GM19372 (cell line): ENCODE measurements around the gene PIM2.

Source experiments
- ATAC-seq: cut with Tn5 transposase; IDR thresholded peaks from one replicate; pipeline ENCODE4 v1.9.1; 2021; ENCODE audit warnings: mild to moderate bottlenecking, low read depth, moderate library complexity; ENCODE audit not compliant: unreplicated experiment

The PIM2 gene

GRCh38 chrX:48909703-48910294 lies 9.0 kb downstream of the PIM2 start:
- ATAC-seq, result no peak

GRCh38 chrX:48908600-48908999 lies 10.2 kb downstream of the PIM2 start:
- ATAC-seq, result no peak

GRCh38 chrX:48905090-48905790 lies 13.6 kb downstream of the PIM2 start:
- ATAC-seq, result no peak

DNA sequence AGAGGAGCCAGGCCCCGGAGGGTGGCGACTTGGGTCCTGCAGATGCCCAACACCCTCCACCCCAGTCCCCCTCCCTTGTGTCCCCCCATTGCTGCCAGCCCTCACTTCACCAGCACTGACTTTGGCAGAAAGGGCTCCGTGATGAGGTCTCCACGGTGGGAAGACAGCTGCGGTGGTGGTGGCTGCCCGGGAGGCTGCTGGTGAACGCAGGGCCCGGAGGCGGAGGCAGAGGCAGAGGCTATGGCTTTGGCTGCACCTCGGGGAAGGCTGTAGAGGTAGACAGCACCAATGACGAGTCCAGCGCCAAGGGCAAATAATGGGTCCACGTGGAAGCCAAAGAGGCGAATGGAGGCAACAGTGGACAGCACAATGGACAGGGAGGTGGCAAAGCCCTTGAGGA lies 14.2 kb downstream of the PIM2 start:
- ATAC-seq, result no peak

DNA sequence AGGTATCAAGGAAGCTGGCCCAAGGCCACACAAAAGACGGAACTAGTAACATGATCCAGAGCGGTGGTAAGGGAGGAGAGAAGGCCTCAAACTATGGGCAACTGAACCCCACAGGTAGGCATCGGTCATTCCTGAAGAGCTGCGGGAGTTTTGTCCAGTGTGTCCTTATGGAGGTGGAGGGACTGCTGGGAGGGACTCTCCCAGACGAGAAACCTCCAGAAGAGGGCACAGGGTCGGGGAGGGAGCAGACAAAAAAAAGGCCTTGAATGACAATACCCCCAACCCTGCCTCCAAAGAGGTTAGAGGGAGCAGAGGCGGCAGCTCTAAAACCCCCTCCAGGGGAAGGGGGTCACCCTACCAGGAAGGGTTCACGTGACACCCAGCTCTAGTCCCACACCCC lies 14.6 kb downstream of the PIM2 start:
- ATAC-seq, result no peak

DNA sequence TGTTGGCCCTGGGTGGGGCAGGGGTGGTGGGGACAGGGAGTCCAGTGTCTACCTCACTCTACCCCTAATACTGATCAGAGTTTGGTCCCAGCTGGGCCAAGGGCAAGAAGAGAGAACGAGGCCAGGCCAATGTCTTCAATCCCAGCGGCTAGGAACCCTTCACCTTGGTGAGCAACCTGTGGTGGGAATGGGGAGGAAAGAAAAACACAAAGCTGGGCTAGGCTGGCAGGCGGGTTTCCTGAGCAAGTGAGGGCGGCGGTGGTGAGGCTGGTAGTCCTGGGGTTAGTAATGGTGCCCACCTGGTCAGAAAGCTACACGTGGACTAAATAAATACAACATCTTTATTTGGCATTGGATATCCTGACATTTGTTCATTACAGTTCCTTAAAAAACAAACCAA lies 15.5 kb downstream of the PIM2 start:
- ATAC-seq, result no peak

DNA sequence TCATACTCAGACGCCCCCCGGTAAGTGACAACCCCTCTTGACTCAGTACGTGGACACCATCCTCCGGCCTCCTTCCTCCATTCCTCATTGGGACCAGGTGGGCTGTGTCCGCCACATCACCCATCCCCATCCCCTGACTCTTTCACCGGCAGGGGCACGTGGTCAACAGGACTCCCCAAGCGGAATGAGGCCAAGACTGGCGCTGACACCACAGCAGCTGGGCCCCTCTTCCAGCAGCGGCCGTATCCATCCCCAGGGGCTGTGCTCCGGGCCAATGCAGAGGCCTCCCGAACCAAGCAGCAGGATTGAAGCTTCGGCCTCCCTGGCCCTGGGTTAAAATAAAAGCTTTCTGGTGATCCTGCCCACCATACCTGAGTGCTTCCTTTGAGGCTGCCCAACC lies 16.0 kb downstream of the PIM2 start:
- ATAC-seq, result no peak

- ATAC-seq, result no peak
Observed at GRCh38 chrX:48902135-48902534, 16.7 kb downstream of the PIM2 start.

GRCh38 chrX:48901069-48901468 lies 17.8 kb downstream of the PIM2 start:
- ATAC-seq, result no peak

GRCh38 chrX:48899078-48899410 lies 19.8 kb downstream of the PIM2 start:
- no peak for ATAC-seq

DNA sequence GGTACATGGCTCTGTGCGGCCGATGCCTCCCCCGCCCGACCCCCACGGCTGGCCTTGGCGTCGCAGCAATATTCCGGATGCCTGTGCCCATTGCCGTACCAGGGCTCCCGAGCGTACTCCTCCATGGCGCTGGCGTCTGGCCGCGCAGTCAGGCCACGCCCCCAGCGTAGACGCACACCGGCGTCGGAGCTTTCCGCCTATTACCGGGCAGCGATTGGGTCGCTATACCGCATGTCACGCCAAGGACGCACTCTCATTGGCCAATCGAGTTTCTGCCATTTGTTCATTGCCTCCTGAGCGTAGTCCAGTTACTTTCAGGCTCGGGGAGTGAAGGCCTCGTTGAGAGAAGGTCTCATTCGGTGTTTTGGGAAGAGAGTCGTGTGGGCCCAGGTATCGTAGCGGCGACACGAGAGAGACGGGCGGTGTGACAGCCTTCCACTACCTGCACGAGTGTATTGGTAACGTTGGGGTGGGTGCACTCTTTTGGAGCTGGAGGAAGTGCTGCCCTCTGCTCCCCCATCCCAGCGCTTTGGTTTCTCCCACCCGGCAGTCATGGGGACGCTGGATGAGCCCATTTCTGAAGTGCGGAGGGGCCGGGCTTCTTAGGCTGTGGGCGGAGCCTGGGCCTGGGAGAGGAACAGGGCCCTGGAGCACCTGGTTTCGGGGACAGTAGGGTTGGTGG lies 21.1 kb downstream of the PIM2 start, which contains the start of the genes PQBP1 and TIMM17B:
Gene PQBP1 (plus strand): TSS at position 306 of the 682 bp plus-strand sequence. CDS start 580 bp downstream, outside the sequence.
Gene TIMM17B (minus strand): TSS at position 144 of the 682 bp plus-strand sequence. CDS start 19 bp downstream, at position 125.
- ATAC-seq, result peak; percentile 86

- ATAC-seq, result peak; percentile 23
Observed at GRCh38 chrX:48897157-48897624, 21.6 kb downstream of the PIM2 start.

- no peak for ATAC-seq
Observed at GRCh38 chrX:48896611-48897011, 22.2 kb downstream of the PIM2 start.

DNA sequence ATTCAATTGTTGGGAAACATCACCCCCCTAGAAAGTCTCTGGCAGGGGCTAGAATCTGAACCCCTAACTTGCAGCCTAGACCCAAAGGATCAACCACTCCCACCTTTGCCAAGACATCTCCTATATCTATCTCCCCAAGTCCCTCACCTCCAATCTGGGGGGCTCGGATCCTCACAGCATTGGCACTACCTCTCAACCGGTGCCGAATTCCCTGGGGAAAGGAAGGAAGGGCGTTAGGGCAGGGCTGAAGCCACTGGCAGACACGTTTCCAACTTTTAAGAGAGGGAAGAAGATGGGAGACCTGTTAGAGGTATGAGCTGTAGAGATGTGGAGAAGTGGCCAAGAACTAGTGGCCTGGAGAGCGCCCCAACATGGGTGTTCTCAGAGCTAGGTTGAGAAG lies 23.9 kb downstream of the PIM2 start:
- no peak for ATAC-seq

GRCh38 chrX:48893556-48894348 lies 25.1 kb downstream of the PIM2 start:
- no peak for ATAC-seq

DNA sequence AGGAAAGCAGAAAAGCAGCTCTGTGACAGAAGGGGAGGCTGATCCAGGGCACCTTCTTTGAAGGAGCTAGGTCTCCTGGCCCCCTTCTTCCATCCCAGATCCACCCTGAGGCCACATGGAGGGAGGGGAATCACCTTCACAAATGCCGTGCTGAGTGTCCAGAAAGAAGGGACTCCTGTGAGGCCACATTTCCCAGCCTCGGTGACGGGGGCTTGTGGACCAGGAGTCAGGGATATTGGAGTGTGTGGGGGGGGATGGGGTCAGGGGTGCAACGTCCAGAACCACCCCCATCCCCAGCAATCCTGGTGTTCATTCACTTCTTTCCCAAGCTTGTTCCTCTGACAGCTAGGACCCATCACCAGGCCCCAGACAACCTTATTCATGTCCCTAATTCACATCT lies 25.9 kb downstream of the PIM2 start:
- no peak for ATAC-seq

DNA sequence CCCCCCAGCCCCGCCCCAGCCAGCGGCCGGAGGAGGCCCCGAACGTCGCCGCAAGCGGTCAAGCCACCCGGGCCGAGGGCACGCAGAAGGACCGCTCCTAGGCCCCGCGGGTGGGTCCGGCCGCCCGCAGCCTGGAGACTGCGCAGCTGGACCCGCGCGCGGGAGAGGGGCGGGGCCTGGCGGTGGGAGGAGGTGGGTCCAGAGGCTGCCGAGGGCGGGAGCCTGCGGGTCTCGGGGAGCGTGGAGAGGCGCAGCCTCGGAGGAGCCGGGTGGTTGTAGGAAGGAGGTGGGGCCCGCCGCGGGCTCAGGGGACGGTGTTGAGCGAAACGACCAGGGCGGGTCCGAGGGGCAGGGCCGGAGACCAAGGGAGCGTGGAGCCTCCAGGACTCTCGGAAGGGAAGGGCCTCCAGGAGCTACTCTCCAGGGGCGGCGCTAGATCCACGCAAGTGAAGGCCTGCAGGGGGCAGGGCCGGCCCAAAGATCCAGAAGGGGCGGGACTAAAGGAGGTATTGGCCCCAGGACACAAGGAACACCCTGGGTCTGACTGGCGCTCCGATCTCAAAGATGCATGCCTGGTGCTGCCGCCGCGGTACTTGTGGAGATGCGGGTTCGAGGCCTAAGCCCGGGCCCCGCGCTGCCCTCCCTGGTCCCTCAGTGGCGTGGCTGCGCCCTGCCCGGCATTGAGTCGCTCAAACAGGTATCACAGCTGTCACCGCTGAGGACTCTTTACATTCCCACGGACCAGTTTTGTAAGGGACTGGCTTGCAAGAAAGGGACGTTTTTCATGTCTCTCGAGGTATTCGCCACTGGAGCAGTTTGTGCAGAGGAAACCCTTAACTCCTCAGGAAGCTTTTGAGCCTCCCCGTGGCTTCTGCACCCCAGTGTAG lies 27.2 kb downstream of the PIM2 start:
- peak; percentile 82 for ATAC-seq

GRCh38 chrX:48890934-48891401 lies 27.9 kb downstream of the PIM2 start:
- ATAC-seq, result peak; percentile 34

GRCh38 chrX:48890296-48890925 lies 28.4 kb downstream of the PIM2 start:
- no peak for ATAC-seq
